K562 (cell line): Measurements from ENCODE around the gene OR2AJ1. TPM values are rescaled to one million over a fixed set of nuclear protein-coding genes. Genes with fewer than 3 reads are reported as not detected.

ENCODE experiments used
- ATAC-seq: fragments of 200-7000 bp; cut with Tn5 transposase; 3 replicates; pipeline ENCODE4 v1.9.1; 2020; ENCODE audit warnings: moderate library complexity
- BruUV-seq: library from RNA; stranded (reverse); fragments of 400-500 nt; replicated peaks from 2 replicates; lab custom pipeline; 2021; lab: Mats Ljungman, UMichigan
- CTCF ChIA-PET: fragments of 300-600 bp; formaldehyde crosslinking; extraction: SDS; loops from one replicate; lab custom pipeline; 2021; ENCODE audit warnings: low intra/inter-chr PET ratio; lab: Yijun Ruan, JAX
- POLR2A ChIA-PET: fragments of 300-600, 350-650 bp; sonication (Branson Sonifier 250); formaldehyde crosslinking; extraction: SDS; loops from one replicate; lab custom pipeline; 2021; ENCODE audit warnings: antibody characterized with exemption, inconsistent platforms; lab: Yijun Ruan, JAX
- DNase-seq, 4 experiments: peaks; one replicate each; pipeline versions ENCODE4 v3.0.0 to v3.0.0-alpha.2; 2011 to 2018; ENCODE audit warnings: low spot score in 3 of 4, mixed read lengths in 3 of 4; ENCODE audit errors: extremely low read depth in 1 of 4
- FAIRE-seq: peaks from 2 replicates; lab custom pipeline; 2011; peaks lifted over from hg19 to GRCh38; lab: Jason Lieb, UNC
- H2AFZ ChIP-seq: 2 replicates; pipeline ENCODE4 v1.6.0; 2011; ENCODE audit warnings: low read depth, low read length, control low read depth, inconsistent platforms
- H3K27ac ChIP-seq: fragments of 200-600 bp; 3 replicates; pipeline ENCODE4 v1.8.0; 2011; ENCODE audit warnings: low read depth, mild to moderate bottlenecking, control low read depth, inconsistent platforms, low read length, moderate library complexity, mixed read lengths; ENCODE audit errors: extremely low read depth
- H3K27me3 ChIP-seq, 2 experiments: fragments of 300-600 bp in 1 of 2; 2 replicates in 1 of 2; 3 replicates in 1 of 2; pipeline versions ENCODE4 v1.6.0 to v1.8.0; 2011; ENCODE audit warnings: inconsistent platforms in 2 of 2, low read length in 2 of 2, mild to moderate bottlenecking in 1 of 2, mixed read lengths in 1 of 2, moderate library complexity in 1 of 2; ENCODE audit not compliant: control insufficient read depth in 2 of 2, insufficient read depth in 2 of 2
- H3K36me3 ChIP-seq: fragments of 300-600 bp; 3 replicates; pipeline ENCODE4 v1.8.0; 2011; ENCODE audit warnings: mild to moderate bottlenecking, low read length, inconsistent platforms; ENCODE audit not compliant: control insufficient read depth, insufficient read depth
- H3K4me1 ChIP-seq, 2 experiments: fragments of 200-600 bp in 1 of 2; replicated peaks in 1 of 2; 2 replicates in 1 of 2; 3 replicates in 1 of 2; pipeline versions ENCODE4 v1.5.1 to v1.8.0; 2011; ENCODE audit warnings: inconsistent platforms in 2 of 2, low read length in 2 of 2, mild to moderate bottlenecking in 1 of 2, mixed read lengths in 1 of 2, moderate library complexity in 1 of 2; ENCODE audit not compliant: control insufficient read depth in 2 of 2, insufficient read depth in 2 of 2
- H3K4me2 ChIP-seq: 2 replicates; pipeline ENCODE4 v1.6.1; 2011; ENCODE audit warnings: low read length, control low read depth, inconsistent platforms, mixed read lengths; ENCODE audit not compliant: insufficient read depth
- H3K4me3 ChIP-seq: fragments of 200-600 bp; sonication (generic), shearing (Covaris generic); 2 replicates; pipeline ENCODE4 v1.5.1; 2016; ENCODE audit warnings: control low read depth, inconsistent platforms
- H3K79me2 ChIP-seq: fragments of 200-600 bp; 3 replicates; pipeline ENCODE4 v1.8.0; 2011; ENCODE audit warnings: low read length, inconsistent platforms; ENCODE audit not compliant: control insufficient read depth, insufficient read depth
- H3K9ac ChIP-seq, 2 experiments: 2 replicates each; pipeline versions ENCODE4 v1.6.0 to v1.6.1; 2011; ENCODE audit warnings: low read depth in 2 of 2, low read length in 2 of 2, control low read depth in 1 of 2, inconsistent platforms in 1 of 2, mild to moderate bottlenecking in 1 of 2, mixed read lengths in 1 of 2; ENCODE audit not compliant: insufficient read depth in 1 of 2
- H3K9me1 ChIP-seq: one replicate; pipeline ENCODE4 v1.6.0; 2011; ENCODE audit warnings: inconsistent platforms, mild to moderate bottlenecking, low read length, moderate library complexity; ENCODE audit not compliant: control insufficient read depth, insufficient read depth
- H3K9me3 ChIP-seq: replicated peaks from 2 replicates; pipeline ENCODE4 v1.5.1; 2011; ENCODE audit warnings: low read depth, low read length, inconsistent platforms; ENCODE audit not compliant: control insufficient read depth, insufficient read depth
- H4K20me1 ChIP-seq: replicated peaks from 2 replicates; pipeline ENCODE4 v1.6.1; 2011; ENCODE audit warnings: low read length, inconsistent platforms, mixed read lengths; ENCODE audit not compliant: control insufficient read depth, insufficient read depth
- CBX5 ChIP-seq: IDR thresholded peaks from 2 replicates; pipeline ENCODE4 v1.6.1; 2014; ENCODE audit warnings: low read depth, borderline replicate concordance
- KLF6 ChIP-seq: fragments of 250-450 bp; sonication (Bioruptor Pico); IDR thresholded peaks from 2 replicates; pipeline ENCODE4 v1.4.0; 2020; ENCODE audit warnings: mild to moderate bottlenecking, moderate library complexity, borderline replicate concordance
- MAFF ChIP-seq: IDR thresholded peaks from 2 replicates; pipeline ENCODE4 v1.6.1; 2012; ENCODE audit warnings: low read length, improper control_type of control experiment
- MEIS2 ChIP-seq: fragments of 450-650 bp; IDR thresholded peaks from 2 replicates; pipeline ENCODE4 v1.6.1; 2014; ENCODE audit warnings: mild to moderate bottlenecking; ENCODE audit not compliant: partially characterized antibody
- POLR2B ChIP-seq: fragments of 450-650 bp; IDR thresholded peaks from 2 replicates; pipeline ENCODE4 v1.6.1; 2018; ENCODE audit warnings: low read depth; ENCODE audit not compliant: partially characterized antibody
- RBM17 ChIP-seq: fragments of 200-400 bp; formaldehyde crosslinking; IDR thresholded peaks from 2 replicates; pipeline ENCODE4 v1.6.1; 2017; ENCODE audit warnings: low read depth, mild to moderate bottlenecking, low read length, borderline replicate concordance
- RFX1 ChIP-seq: fragments of 450-650 bp; IDR thresholded peaks from 2 replicates; pipeline ENCODE4 v1.6.1; 2016; ENCODE audit warnings: mild to moderate bottlenecking, moderate library complexity
- SMARCC2 ChIP-seq: fragments of 450-650 bp; IDR thresholded peaks from 2 replicates; pipeline ENCODE4 v1.6.1; 2017; ENCODE audit warnings: antibody characterized with exemption, moderate library complexity, mild to moderate bottlenecking, low read depth
- ZNF274 ChIP-seq: IDR thresholded peaks from 2 replicates; pipeline ENCODE4 v1.6.1; 2011; ENCODE audit warnings: low read depth, mild to moderate bottlenecking, low read length, moderate library complexity, borderline replicate concordance
- ZNF584 ChIP-seq: fragments of 200-800 bp; sonication (Bioruptor generic); IDR thresholded peaks from 2 replicates; pipeline ENCODE4 v1.6.1; 2016; ENCODE audit warnings: low read depth, mild to moderate bottlenecking, missing genetic modification characterization, missing compliant biosample characterization
- WGBS: fragments of 100-300 bp; shearing (Covaris generic); methylation state at CpG from one replicate; pipeline ENCODE4 v1.1.6; 2016; ENCODE audit warnings: low coverage, mixed read lengths; ENCODE audit not compliant: insufficient coverage; ENCODE audit errors: missing lambda C conversion rate; 5-methylcytosine and 5-hydroxymethylcytosine counted together
- in situ Hi-C: fragments of 300-500 bp; cut with MboI; formaldehyde crosslinking; loops from 4 replicates; pipeline ENCODE4 v1.15.0; 2018; ENCODE audit warnings: inconsistent platforms, mixed read lengths
- intact Hi-C: fragments of 100-400 bp; cut with micrococcal nuclease; formaldehyde crosslinking; loops from 2 replicates; pipeline ENCODE4 v1.14.2; 2022
- polyA plus RNA-seq, 8 experiments: library from polyadenylated mRNA; depleted of rRNA in 4 of 8; stranded (reverse) in 5 of 8; unstranded in 3 of 8; fragments of >200 nt; fragmentation: Nextera tagmentation in 2 of 8; fragmentation: Illumina TruSeq in 1 of 8; extraction: Ambion mirVana in 2 of 8; extraction: Trizol in 1 of 8; gene quantifications; 2 replicates each; pipeline versions ENCODE4 v1.2.1 to v1.2.3, GENCODE V29; 2011 to 2014; ENCODE audit warnings: inconsistent platforms in 1 of 8, missing spikeins in 1 of 8
- total RNA-seq, 7 experiments: library from RNA; depleted of rRNA in 6 of 7; stranded (reverse); fragments of >200 nt in 6 of 7; fragmentation: Illumina TruSeq in 2 of 7; extraction: Trizol in 2 of 7; gene quantifications; 2 replicates each; pipeline versions ENCODE4 v1.2.1 to v1.2.3, GENCODE V29; 2011 to 2021; ENCODE audit warnings: low replicate concordance in 1 of 7
- TF ChIP-seq, protein P1 (sequence below): sonication (generic); formaldehyde crosslinking; IDR thresholded peaks from 2 replicates; pipeline ENCODE4 v1.8.0; 2022; ENCODE audit warnings: mild to moderate bottlenecking, low read depth, missing genetic modification reagents
- TF ChIP-seq, protein P2 (sequence below): fragments of 250-450 bp; sonication (Bioruptor Pico); IDR thresholded peaks from 2 replicates; pipeline ENCODE4 v1.5.0; 2021; ENCODE audit warnings: mild to moderate bottlenecking, moderate library complexity
- TF ChIP-seq, protein P3 (sequence below): fragments of 450-650 bp; IDR thresholded peaks from 2 replicates; pipeline ENCODE4 v1.6.1; 2016

Gene OR2AJ1
- total and polyA plus RNA-seq, 9 of the 15 experiments (the other 6 are each of a cell fraction or from before 2014, with no cell fraction given): not detected

DNA sequence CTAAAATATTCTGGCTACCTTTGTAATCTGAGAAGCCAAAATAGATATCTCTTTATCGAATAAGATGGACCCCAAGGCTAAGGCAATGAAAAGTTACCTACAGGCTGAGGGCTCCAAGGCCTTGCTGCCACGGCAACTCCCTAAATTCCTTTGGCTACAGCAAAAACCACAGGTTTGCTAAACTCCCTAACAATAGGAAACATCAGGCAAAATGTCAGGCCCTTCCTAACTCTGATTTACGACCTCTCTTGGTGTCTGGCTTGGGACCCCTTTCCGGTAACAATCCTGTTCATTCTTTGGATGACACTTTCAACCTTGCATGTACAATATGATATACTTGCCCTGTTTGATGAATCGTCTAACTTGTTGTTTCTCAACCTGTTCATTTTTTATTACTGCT is 15.9 kb upstream of the OR2AJ1 start:
- Histone ChIP-seq H2AFZ (no peak overlapping the region), H3K9me3 (peaks cover 5% of the 10 kb centered on the region), H3K4me1 (peaks cover 0 to 13% of the 10 kb centered on the region in 2 experiments; a peak in 3 of 5 replicates), H3K27ac (no peak overlapping the region), H3K27me3 (no peaks in the 10 kb centered on the region), H3K4me2 (no peak overlapping the region), H3K36me3 (no peaks in the 10 kb centered on the region), H3K4me3 (no peak overlapping the region), H3K79me2 (no peaks in the 10 kb centered on the region), H3K9me1 (no peaks in the 10 kb centered on the region), H4K20me1 (no peaks in the 10 kb centered on the region), H3K9ac (no peak overlapping the region)
- no peak for TF ChIP-seq ZNF274
- TF ChIP-seq ZNF584 (CRISPR knock-in tag): no peak
- peak; percentile 21; the same call in 1 of the 2 replicates for TF ChIP-seq RFX1
- TF ChIP-seq KLF6 (CRISPR knock-in tag): no peak
- no peak for TF ChIP-seq SMARCC2
- TF ChIP-seq POLR2B: no peak
- TF ChIP-seq CBX5: no peak
- TF ChIP-seq, protein P1, sequence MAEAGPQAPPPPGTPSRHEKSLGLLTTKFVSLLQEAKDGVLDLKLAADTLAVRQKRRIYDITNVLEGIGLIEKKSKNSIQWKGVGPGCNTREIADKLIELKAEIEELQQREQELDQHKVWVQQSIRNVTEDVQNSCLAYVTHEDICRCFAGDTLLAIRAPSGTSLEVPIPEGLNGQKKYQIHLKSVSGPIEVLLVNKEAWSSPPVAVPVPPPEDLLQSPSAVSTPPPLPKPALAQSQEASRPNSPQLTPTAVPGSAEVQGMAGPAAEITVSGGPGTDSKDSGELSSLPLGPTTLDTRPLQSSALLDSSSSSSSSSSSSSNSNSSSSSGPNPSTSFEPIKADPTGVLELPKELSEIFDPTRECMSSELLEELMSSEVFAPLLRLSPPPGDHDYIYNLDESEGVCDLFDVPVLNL (CRISPR knock-in tag): no peak
- TF ChIP-seq RBM17: no peak
- TF ChIP-seq, protein P2, sequence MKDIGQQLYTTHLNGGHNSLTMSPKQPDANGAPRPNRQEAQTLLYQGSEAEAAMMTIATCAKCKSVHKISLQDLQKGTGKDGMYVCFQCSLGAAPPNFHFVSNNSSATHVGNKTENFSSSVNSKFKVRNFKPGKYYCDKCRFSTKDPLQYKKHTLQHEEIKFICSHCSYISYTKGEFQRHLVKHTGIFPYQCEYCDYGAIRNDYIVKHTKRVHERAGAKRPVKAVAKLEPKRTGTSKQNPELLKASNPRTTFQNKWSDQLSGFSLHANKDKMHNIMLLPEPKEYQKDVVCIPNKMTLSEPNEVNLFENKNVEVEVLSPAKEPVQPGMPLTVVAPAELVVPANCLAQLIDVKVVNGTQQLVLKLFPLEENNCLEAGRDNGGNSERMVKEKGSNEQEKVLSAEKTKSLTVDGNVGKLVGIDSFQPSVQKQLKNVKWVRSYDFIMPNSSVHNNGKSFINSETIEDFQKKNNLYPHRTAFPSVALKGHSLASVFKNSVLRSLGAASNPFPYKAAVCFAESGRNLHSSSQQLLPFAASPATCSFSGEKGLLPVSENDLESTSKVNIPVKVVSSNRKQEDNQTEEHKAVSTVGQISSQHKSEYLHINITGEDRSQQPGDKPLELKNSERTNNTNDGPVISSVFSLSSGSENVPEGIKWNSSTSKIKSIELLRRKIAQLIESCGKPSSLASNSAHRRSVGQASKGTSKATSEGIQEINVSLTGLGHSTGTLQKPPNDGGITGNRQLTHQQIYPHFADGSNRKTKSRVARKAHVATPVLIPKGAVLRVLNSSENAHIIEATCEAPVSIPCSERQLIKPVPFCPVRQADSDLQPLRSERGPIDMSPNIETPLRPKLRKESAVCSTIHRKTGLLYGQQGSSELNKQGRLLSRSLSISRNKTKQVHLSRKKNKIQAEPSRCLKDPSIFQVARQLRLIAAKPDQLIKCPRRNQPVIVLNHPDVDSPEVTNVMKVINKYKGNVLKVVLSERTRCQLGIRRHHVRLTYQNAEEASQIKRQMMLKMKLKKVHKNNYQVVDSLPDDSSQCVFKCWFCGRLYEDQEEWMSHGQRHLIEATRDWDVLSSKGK (CRISPR knock-in tag): no peak
- TF ChIP-seq MAFF: no peak
- TF ChIP-seq, protein P3, sequence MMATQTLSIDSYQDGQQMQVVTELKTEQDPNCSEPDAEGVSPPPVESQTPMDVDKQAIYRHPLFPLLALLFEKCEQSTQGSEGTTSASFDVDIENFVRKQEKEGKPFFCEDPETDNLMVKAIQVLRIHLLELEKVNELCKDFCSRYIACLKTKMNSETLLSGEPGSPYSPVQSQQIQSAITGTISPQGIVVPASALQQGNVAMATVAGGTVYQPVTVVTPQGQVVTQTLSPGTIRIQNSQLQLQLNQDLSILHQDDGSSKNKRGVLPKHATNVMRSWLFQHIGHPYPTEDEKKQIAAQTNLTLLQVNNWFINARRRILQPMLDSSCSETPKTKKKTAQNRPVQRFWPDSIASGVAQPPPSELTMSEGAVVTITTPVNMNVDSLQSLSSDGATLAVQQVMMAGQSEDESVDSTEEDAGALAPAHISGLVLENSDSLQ: peak; percentile 7; the same call in 1 of the 2 replicates
- peak; percentile 29 for TF ChIP-seq MEIS2
- no TSS peak for BruUV-seq
- 27% methylated on average over 5 of the region's 5 CpGs for WGBS
- in situ Hi-C loops: no loop called here
- intact Hi-C loops: no loop called here
- FAIRE-seq: no peak
- no peak for ATAC-seq
- POLR2A ChIA-PET: no interaction called here
- DNase-seq: no peak
- CTCF ChIA-PET: no interaction called here
